Nephron (organoid): ENCODE measurements around the gene ERC1.
"Not testable (repeated sequence)": the region's sequence is repeated elsewhere in the genome, so short reads cannot be mapped to it uniquely, and the experiment has no call there.

ENCODE experiments used
- H3K27ac Mint-ChIP-seq, 3 experiments: 2 replicates each; pipeline ENCODE4 v1.8.0; 2020; ENCODE audit warnings: mixed read lengths in 3 of 3, mild to moderate bottlenecking in 2 of 3, moderate library complexity in 1 of 3
- H3K27me3 Mint-ChIP-seq: 2 replicates; pipeline ENCODE4 v1.8.0; 2021; ENCODE audit warnings: low read depth, mild to moderate bottlenecking, moderate library complexity, mixed read lengths
- H3K36me3 Mint-ChIP-seq: 2 replicates; pipeline ENCODE4 v1.8.0; 2020; ENCODE audit warnings: low read depth, mixed read lengths
- H3K4me1 Mint-ChIP-seq: 2 replicates; pipeline ENCODE4 v1.8.0; 2020; ENCODE audit warnings: mixed read lengths
- H3K4me3 Mint-ChIP-seq, 3 experiments: 2 replicates each; pipeline ENCODE4 v1.8.0; 2020; ENCODE audit warnings: mild to moderate bottlenecking in 3 of 3, mixed read lengths in 3 of 3, moderate library complexity in 2 of 3
- H3K9me3 Mint-ChIP-seq: 2 replicates; pipeline ENCODE4 v1.8.0; 2020; ENCODE audit warnings: mixed read lengths
- TF ChIP-seq, protein P1 (sequence below), 3 experiments: fragments of 200-600 bp; sonication (generic); IDR thresholded peaks; one replicate each; pipeline ENCODE4 v1.5.0; 2021; ENCODE audit warnings: antibody characterized with exemption in 3 of 3; ENCODE audit not compliant: unreplicated experiment in 3 of 3

ERC1 gene

GRCh38 chr12:1203735-1204019 lies 212.7 kb downstream of the ERC1 start:
- H3K27me3 Mint-ChIP-seq, result no peaks in the 10 kb centered on the region
- no peaks in the 10 kb centered on the region for H3K9me3 Mint-ChIP-seq
- H3K4me1 Mint-ChIP-seq, result peaks cover 28% of the 10 kb centered on the region
- TF ChIP-seq, protein P1, sequence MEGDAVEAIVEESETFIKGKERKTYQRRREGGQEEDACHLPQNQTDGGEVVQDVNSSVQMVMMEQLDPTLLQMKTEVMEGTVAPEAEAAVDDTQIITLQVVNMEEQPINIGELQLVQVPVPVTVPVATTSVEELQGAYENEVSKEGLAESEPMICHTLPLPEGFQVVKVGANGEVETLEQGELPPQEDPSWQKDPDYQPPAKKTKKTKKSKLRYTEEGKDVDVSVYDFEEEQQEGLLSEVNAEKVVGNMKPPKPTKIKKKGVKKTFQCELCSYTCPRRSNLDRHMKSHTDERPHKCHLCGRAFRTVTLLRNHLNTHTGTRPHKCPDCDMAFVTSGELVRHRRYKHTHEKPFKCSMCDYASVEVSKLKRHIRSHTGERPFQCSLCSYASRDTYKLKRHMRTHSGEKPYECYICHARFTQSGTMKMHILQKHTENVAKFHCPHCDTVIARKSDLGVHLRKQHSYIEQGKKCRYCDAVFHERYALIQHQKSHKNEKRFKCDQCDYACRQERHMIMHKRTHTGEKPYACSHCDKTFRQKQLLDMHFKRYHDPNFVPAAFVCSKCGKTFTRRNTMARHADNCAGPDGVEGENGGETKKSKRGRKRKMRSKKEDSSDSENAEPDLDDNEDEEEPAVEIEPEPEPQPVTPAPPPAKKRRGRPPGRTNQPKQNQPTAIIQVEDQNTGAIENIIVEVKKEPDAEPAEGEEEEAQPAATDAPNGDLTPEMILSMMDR (IDR thresholded peaks at IDR 0.05; ENCODE audit: unreplicated experiment in 3 of 3), result no peak
- H3K36me3 Mint-ChIP-seq, result peaks cover 16% of the 10 kb centered on the region
- no peak overlapping the region for H3K4me3 Mint-ChIP-seq
- no peak overlapping the region for H3K27ac Mint-ChIP-seq

DNA sequence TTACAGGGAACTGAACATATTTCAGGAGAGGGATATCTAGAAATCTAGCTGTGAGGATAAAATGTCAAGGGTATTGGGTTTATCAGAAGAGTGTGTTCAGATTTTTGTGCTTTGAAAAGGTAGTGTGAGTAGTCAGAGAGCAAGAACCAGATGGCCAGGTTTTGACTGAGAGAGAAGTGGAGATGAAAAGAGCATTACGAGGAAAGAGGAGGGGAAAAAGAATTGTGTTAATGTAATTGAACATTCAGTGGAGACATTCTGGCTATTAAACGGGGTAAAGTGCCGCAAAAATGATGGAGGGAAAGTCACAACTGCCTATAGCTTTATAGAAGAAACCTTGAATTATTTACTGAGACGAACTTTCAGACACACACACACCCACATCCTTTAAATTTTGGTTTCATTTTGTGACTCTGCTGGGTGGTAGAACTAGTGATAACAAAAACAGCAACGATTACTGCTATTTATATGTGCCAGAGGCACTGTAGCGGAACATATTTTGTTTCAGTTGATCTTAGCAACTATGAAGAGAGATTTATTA lies 213.6 kb downstream of the ERC1 start:
- TF ChIP-seq, protein P1 (IDR thresholded peaks at IDR 0.05; ENCODE audit: unreplicated experiment in 3 of 3), result no peak
- Mint-ChIP-seq H3K27ac (no peak overlapping the region), H3K9me3 (no peaks in the 10 kb centered on the region), H3K4me3 (no peak overlapping the region), H3K27me3 (no peaks in the 10 kb centered on the region), H3K36me3 (peaks cover 11% of the 10 kb centered on the region), H3K4me1 (peaks cover 28% of the 10 kb centered on the region)

DNA sequence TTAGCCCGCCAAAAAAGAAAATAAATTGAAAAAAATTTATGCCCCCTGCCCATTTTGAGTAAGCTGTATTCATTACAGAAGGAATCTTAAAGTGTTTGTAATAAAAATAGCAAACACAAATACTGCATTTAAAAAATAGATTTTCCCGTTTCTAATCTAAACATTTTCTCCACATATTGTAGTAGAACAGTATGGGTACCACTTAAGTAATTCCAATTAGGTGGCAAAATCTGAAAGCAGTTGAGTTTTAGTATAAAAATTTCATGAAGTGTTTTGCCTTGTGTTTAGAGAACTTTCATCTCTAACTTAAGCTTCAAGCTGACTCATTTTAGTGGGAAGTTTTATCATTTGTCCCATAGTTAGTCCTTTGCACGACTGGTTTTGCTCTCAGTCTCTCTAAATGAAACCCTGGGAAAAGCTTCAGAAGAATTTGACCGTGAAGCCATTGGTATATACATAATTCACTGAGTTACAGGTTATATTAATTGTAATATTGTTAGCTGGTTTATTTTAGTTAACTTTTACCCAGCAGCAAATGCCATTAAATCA lies 214.6 kb downstream of the ERC1 start:
- Mint-ChIP-seq H3K27me3 (no peaks in the 10 kb centered on the region), H3K9me3 (no peaks in the 10 kb centered on the region), H3K4me3 (no peak overlapping the region), H3K4me1 (peaks cover 28% of the 10 kb centered on the region), H3K27ac (peak overlapping the region in 1 of 3 experiments; percentile 30), H3K36me3 (peaks cover 2% of the 10 kb centered on the region)
- TF ChIP-seq, protein P1 (IDR thresholded peaks at IDR 0.05; ENCODE audit: unreplicated experiment in 3 of 3), result no peak

DNA sequence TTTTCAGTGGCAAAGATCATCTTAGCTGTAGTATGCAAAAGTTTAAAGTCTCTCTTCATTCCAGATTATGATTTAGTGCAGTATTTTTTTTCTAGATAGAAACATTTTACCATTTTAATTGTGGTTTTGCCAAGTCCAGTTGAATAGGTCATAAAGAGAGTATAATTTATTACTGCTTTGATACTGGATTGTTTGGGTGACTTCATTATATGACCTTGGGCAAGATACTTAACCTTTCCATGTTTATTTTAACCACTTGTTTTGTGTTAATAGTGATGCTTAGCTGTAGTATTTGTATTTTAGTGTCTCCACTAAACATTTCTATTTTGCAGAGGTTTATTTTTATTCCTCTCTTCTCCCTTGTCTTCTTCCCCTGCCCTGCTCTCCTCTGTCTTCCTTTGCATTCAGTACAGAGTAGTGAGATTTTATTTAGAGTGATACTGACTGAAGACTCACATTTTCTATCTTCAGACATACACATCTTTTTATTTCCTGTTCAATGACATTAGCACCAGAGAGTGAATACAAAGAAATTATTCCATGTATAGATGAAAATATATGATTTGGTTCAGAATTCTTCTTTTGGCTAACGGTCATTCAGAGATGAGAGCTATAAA lies 215.2 kb downstream of the ERC1 start:
- Mint-ChIP-seq H3K27me3 (no peaks in the 10 kb centered on the region), H3K27ac (peak overlapping the region; percentile 7 to 30 (median 15)), H3K9me3 (no peaks in the 10 kb centered on the region), H3K4me1 (peaks cover 28% of the 10 kb centered on the region), H3K4me3 (no peak overlapping the region), H3K36me3 (no peaks in the 10 kb centered on the region)
- TF ChIP-seq, protein P1 (IDR thresholded peaks at IDR 0.05; ENCODE audit: unreplicated experiment in 3 of 3), result no peak

DNA sequence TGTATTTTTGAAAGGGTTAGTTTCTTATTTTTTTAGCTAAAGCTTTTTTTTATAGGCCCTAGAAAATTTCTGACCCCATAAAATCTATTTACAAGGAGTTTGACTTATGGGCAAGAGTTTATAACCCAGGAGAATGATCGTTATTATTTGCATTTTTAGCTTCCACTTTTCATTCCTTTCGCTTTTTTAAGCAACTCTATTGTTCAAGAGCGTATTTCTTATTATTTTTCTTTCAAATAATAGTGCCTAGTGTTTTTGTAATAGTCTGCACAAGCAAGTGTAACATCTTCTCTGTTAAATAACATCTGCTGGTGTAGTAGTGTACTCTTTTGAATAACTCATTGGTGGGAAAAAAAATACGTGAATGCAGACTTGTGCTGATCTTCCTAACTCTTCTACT lies 216.3 kb downstream of the ERC1 start:
- no peak overlapping the region for H3K4me3 Mint-ChIP-seq
- no peak overlapping the region for H3K27ac Mint-ChIP-seq
- H3K36me3 Mint-ChIP-seq, result peaks cover 3% of the 10 kb centered on the region
- H3K27me3 Mint-ChIP-seq, result no peaks in the 10 kb centered on the region
- H3K4me1 Mint-ChIP-seq, result peaks cover 31% of the 10 kb centered on the region
- TF ChIP-seq, protein P1 (IDR thresholded peaks at IDR 0.05; ENCODE audit: unreplicated experiment in 3 of 3), result no peak
- no peaks in the 10 kb centered on the region for H3K9me3 Mint-ChIP-seq

GRCh38 chr12:1208719-1209118 lies 217.7 kb downstream of the ERC1 start:
- H3K27me3 Mint-ChIP-seq, H3K36me3 Mint-ChIP-seq, H3K9me3 Mint-ChIP-seq, H3K4me3 Mint-ChIP-seq, H3K27ac Mint-ChIP-seq: not testable (repeated sequence)
- peaks cover 38% of the 10 kb centered on the region for H3K4me1 Mint-ChIP-seq
